ENCODE results near the gene GRAMD1A. TPM values are rescaled to one million over a fixed set of nuclear protein-coding genes. Genes with fewer than 3 reads are reported as not detected.

GRAMD1A gene
- total RNA-seq, 4 donors from 2014 or later = 27.8 to 55.3 (median 52.1) TPM

- peaks cover 35 to 95% (median 89%) of the 10 kb centered on the region in 4 donors for H3K36me3 ChIP-seq
- H3K4me3 ChIP-seq = no peak overlapping the region
- DNase-seq (ENCODE audit: extremely low spot score) = no peak
- H3K27ac ChIP-seq (replicated peaks in 1 of 4) = no peak overlapping the region
- intact Hi-C loops (cut with DNase I) = no loop called here
- WGBS = 97% methylated on average over 6 of the region's 6 CpGs
- TF ChIP-seq EP300 (IDR thresholded peaks at IDR 0.05) (no peak), POLR2A (IDR thresholded peaks at IDR 0.05; ENCODE audit: low read depth) (no peak), CTCF (IDR thresholded peaks at IDR 0.05) (no peak), POLR2AphosphoS5 (IDR thresholded peaks at IDR 0.05) (no peak)
- no peaks in the 10 kb centered on the region for H3K27me3 ChIP-seq
- no peaks in the 10 kb centered on the region for H3K9me3 ChIP-seq
- H3K4me1 ChIP-seq = peaks cover 18 to 42% (median 24%) of the 10 kb centered on the region in 4 donors
These were observed 15.8 kb downstream of the GRAMD1A start for GRCh38 chr19:35015954-35016351.

GRCh38 chr19:35017507-35017906 lies 17.4 kb downstream of the GRAMD1A start:
- no peaks in the 10 kb centered on the region for H3K9me3 ChIP-seq
- no peak overlapping the region for H3K27ac ChIP-seq (replicated peaks in 1 of 4)
- intact Hi-C loops (cut with DNase I) = no loop called here
- WGBS = 89% methylated on average over 3 of the region's 3 CpGs
- peaks cover 50 to 95% (median 90%) of the 10 kb centered on the region in 4 donors for H3K36me3 ChIP-seq
- H3K4me3 ChIP-seq = no peak overlapping the region
- H3K4me1 ChIP-seq = peaks cover 11 to 35% (median 16%) of the 10 kb centered on the region in 4 donors
- H3K27me3 ChIP-seq = no peaks in the 10 kb centered on the region
- TF ChIP-seq EP300 (IDR thresholded peaks at IDR 0.05) = no peak
- no peak for TF ChIP-seq POLR2A (IDR thresholded peaks at IDR 0.05; ENCODE audit: low read depth)
- TF ChIP-seq CTCF (IDR thresholded peaks at IDR 0.05) = no peak
- TF ChIP-seq POLR2AphosphoS5 (IDR thresholded peaks at IDR 0.05) = no peak
- no peak for DNase-seq (ENCODE audit: extremely low spot score)

GRCh38 chr19:35018379-35018778 lies 18.3 kb downstream of the GRAMD1A start:
- DNase-seq (ENCODE audit: extremely low spot score) = no peak
- H3K36me3 ChIP-seq = peaks cover 59 to 100% (median 98%) of the 10 kb centered on the region in 4 donors
- 93% methylated on average over 4 of the region's 4 CpGs for whole genome bisulfite sequencing
- no peak overlapping the region for H3K4me3 ChIP-seq
- H3K4me1 ChIP-seq = peaks cover 2 to 26% (median 7%) of the 10 kb centered on the region in 4 donors
- H3K27ac ChIP-seq (replicated peaks in 1 of 4) = no peak overlapping the region
- intact Hi-C loops (cut with DNase I) = no loop called here
- H3K9me3 ChIP-seq = no peaks in the 10 kb centered on the region
- no peaks in the 10 kb centered on the region for H3K27me3 ChIP-seq
- TF ChIP-seq POLR2A (IDR thresholded peaks at IDR 0.05; ENCODE audit: low read depth) (no peak), EP300 (IDR thresholded peaks at IDR 0.05) (no peak), POLR2AphosphoS5 (IDR thresholded peaks at IDR 0.05) (no peak), CTCF (IDR thresholded peaks at IDR 0.05) (no peak)

- Histone ChIP-seq H3K36me3 (peaks cover 65 to 100% (median 99%) of the 10 kb centered on the region in 4 donors), H3K4me3 (no peak overlapping the region), H3K4me1 (peaks cover 0 to 20% (median 3%) of the 10 kb centered on the region in 4 donors), H3K9me3 (no peaks in the 10 kb centered on the region), H3K27ac (replicated peaks in 1 of 4) (no peak overlapping the region), H3K27me3 (no peaks in the 10 kb centered on the region)
- no peak for TF ChIP-seq CTCF (IDR thresholded peaks at IDR 0.05)
- TF ChIP-seq EP300 (IDR thresholded peaks at IDR 0.05) = no peak
- TF ChIP-seq POLR2A (IDR thresholded peaks at IDR 0.05; ENCODE audit: low read depth) = no peak
- no peak for TF ChIP-seq POLR2AphosphoS5 (IDR thresholded peaks at IDR 0.05)
- no peak for DNase-seq (ENCODE audit: extremely low spot score)
- intact Hi-C loops (cut with DNase I) = no loop called here
- no CpG with 5 or more reads among the region's 22 CpGs for WGBS
These were observed 19.0 kb downstream of the GRAMD1A start for GRCh38 chr19:35019144-35019543.

- H3K36me3 ChIP-seq = peaks cover 66 to 100% (median 99%) of the 10 kb centered on the region in 4 donors
- no peak for DNase-seq (ENCODE audit: extremely low spot score)
- H3K27me3 ChIP-seq = no peaks in the 10 kb centered on the region
- H3K4me3 ChIP-seq = no peak overlapping the region
- H3K27ac ChIP-seq (replicated peaks in 1 of 4) = no peak overlapping the region
- H3K4me1 ChIP-seq = peaks cover 0 to 3% (median 0%) of the 10 kb centered on the region in 4 donors
- WGBS = 87% methylated on average over 9 of the region's 10 CpGs
- TF ChIP-seq CTCF (IDR thresholded peaks at IDR 0.05) (no peak), POLR2A (IDR thresholded peaks at IDR 0.05; ENCODE audit: low read depth) (no peak)
- H3K9me3 ChIP-seq = no peaks in the 10 kb centered on the region
- intact Hi-C loops (cut with DNase I) = no loop called here
These were observed 20.9 kb downstream of the GRAMD1A start for GRCh38 chr19:35021016-35021415.
